WERI-Rb-1 (cell line): ENCODE results near the gene TTC7B.

Experiments
- DNase-seq: peaks from one replicate; pipeline ENCODE4 v3.0.0-alpha.2; 2020
- H3K27ac ChIP-seq: fragments of 250-450 bp; sonication (Bioruptor Pico); 2 replicates; pipeline ENCODE4 v1.5.1; 2020; ENCODE audit warnings: mild to moderate bottlenecking, moderate library complexity
- H3K27me3 ChIP-seq: fragments of 250-450 bp; sonication (Bioruptor Pico); 2 replicates; pipeline ENCODE4 v1.5.1; 2021; ENCODE audit warnings: mild to moderate bottlenecking, low read depth, moderate library complexity; ENCODE audit not compliant: insufficient read depth, severe bottlenecking
- H3K36me3 ChIP-seq: fragments of 250-450 bp; sonication (Bioruptor Pico); 2 replicates; pipeline ENCODE4 v1.5.1; 2020; ENCODE audit warnings: mild to moderate bottlenecking, moderate library complexity
- H3K4me3 ChIP-seq: 2 replicates; pipeline ENCODE4 v1.5.1; 2011; ENCODE audit warnings: low read depth, mild to moderate bottlenecking, control low read depth, low read length
- H3K9me3 ChIP-seq: fragments of 250-450 bp; sonication (Bioruptor Pico); 2 replicates; pipeline ENCODE4 v1.5.1; 2021; ENCODE audit warnings: mild to moderate bottlenecking, moderate library complexity; ENCODE audit not compliant: severe bottlenecking
- TF ChIP-seq, protein P1 (sequence below): IDR thresholded peaks from 2 replicates; pipeline ENCODE4 v1.5.1; 2011; ENCODE audit warnings: low read depth, mild to moderate bottlenecking, control low read depth, inconsistent platforms, low read length

Gene TTC7B

DNA sequence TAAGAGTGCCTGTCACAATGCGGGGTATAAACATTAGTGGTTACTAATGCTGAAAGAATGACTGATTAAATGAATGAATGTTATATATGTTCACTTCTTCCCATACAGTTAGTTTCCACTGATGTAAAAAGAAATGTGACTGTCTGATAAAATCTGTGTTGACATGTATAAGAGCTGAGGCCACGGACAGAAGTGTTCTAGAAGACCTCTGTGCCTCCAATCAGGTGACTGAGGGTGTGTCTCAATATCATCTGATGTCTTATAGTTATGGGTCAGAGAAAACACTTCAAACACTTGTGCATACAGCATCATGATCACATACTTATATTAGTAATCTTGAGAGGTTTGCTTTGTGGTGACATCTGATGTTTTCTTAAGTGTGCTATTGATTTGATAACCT, 183.4 kb downstream of the TTC7B start:
- Histone ChIP-seq H3K27me3 (no peaks in the 10 kb centered on the region), H3K27ac (no peak overlapping the region), H3K36me3 (peaks cover 23% of the 10 kb centered on the region), H3K9me3 (no peaks in the 10 kb centered on the region), H3K4me3 (no peak overlapping the region)
- TF ChIP-seq, protein P1, sequence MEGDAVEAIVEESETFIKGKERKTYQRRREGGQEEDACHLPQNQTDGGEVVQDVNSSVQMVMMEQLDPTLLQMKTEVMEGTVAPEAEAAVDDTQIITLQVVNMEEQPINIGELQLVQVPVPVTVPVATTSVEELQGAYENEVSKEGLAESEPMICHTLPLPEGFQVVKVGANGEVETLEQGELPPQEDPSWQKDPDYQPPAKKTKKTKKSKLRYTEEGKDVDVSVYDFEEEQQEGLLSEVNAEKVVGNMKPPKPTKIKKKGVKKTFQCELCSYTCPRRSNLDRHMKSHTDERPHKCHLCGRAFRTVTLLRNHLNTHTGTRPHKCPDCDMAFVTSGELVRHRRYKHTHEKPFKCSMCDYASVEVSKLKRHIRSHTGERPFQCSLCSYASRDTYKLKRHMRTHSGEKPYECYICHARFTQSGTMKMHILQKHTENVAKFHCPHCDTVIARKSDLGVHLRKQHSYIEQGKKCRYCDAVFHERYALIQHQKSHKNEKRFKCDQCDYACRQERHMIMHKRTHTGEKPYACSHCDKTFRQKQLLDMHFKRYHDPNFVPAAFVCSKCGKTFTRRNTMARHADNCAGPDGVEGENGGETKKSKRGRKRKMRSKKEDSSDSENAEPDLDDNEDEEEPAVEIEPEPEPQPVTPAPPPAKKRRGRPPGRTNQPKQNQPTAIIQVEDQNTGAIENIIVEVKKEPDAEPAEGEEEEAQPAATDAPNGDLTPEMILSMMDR = no peak
- no peak for DNase-seq

DNA sequence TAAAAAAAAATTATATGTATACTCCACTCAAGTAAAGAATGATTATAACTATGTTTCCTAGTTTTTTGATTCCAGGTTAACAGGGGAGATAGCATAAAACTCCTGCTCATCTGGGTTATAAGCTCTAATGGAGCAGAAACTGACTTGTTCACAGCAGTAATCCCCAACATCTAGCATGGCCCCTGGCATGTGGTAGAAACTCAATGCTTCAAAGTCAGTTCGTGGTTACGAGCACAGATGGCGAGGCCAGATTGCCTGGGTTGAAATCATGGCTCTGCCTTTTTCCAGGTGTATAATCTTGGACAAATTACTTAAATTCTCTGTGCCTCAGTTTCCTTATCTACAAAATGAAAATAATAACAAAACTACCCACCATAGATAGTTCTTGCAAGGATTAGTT, 183.8 kb downstream of the TTC7B start:
- peak; percentile 31 for DNase-seq
- H3K27ac ChIP-seq = no peak overlapping the region
- H3K9me3 ChIP-seq = no peaks in the 10 kb centered on the region
- no peak overlapping the region for H3K4me3 ChIP-seq
- TF ChIP-seq, protein P1 = no peak
- H3K36me3 ChIP-seq = peaks cover 19% of the 10 kb centered on the region
- no peaks in the 10 kb centered on the region for H3K27me3 ChIP-seq

DNA sequence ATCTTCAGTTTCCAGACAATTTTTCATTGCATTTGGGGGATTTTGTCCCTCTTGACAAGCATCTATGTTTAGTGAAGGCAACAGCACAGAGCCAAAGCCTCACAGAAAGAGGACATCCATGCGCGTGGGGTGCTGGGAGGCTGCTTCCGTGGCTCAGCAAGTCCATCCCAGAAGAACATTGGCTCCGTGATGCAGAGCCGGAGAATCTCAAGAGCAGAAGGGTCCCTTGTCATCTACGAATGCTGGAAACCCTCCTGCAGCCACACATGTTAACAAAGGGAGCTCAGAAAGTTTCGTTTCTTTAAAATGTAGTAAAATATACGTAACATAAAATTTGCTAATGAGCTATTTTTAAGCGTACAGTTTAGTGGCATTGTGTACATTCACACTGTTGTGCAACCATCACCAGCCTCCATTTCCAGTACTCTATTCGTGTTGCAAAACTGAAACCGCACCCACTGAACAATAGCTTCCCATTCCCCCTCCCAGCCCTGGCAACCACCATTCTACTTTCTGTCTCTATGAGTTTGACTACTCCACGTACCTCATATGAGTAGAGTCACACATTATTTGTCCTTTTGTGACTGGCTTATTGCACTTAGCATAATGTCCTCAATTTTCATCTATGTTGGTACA, 185.9 kb downstream of the TTC7B start:
- H3K4me3 ChIP-seq = no peak overlapping the region
- H3K9me3 ChIP-seq = no peaks in the 10 kb centered on the region
- TF ChIP-seq, protein P1 = no peak
- H3K27me3 ChIP-seq = no peaks in the 10 kb centered on the region
- H3K36me3 ChIP-seq = peaks cover 14% of the 10 kb centered on the region
- no peak overlapping the region for H3K27ac ChIP-seq
- no peak for DNase-seq

DNA sequence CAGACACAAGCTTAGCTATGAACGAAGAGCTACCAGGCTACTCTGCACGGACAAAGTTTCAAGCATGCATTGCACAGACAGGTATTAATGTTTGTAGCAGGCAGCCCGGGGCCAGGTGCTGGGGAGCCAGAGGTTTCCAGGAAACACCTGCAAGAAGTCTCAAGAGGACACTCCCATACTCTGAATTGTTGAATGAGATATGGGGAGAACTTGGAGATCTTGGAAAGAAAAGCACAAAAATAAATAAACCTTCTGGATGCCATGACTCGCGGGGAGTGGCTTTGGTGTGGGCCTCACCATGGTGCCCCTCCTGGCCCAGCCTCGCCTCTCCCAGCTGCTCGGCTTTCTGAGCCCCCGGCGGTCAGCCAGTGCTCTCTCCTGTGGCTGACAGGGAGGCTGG, 186.8 kb downstream of the TTC7B start:
- no peaks in the 10 kb centered on the region for H3K27me3 ChIP-seq
- TF ChIP-seq, protein P1 = no peak
- no peak overlapping the region for H3K27ac ChIP-seq
- H3K36me3 ChIP-seq = peaks cover 12% of the 10 kb centered on the region
- DNase-seq = no peak
- H3K9me3 ChIP-seq = no peaks in the 10 kb centered on the region
- H3K4me3 ChIP-seq = no peak overlapping the region

DNA sequence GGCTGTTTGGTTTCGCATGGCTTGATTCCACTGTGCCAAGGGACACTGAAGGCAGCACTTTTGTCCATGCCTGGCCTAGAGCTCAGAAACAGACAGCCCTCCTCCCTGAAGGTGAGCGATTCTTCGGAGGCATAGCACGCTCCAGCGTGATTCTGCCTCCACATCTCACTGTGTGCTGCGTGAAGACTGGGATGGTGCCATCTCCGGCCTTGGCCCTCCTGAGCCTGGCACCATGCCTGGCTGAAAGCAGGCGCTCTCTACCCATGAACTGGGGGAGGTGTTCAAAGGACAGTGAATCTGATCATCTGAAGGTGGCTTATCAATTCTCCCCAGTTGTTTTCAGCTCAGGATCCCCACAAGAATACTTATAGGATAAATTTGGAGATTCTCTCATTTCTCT, 187.4 kb downstream of the TTC7B start:
- DNase-seq = no peak
- H3K9me3 ChIP-seq = no peaks in the 10 kb centered on the region

More for the DNA sequence above, 187.4 kb downstream of the TTC7B start:
- H3K36me3 ChIP-seq = peaks cover 12% of the 10 kb centered on the region
- no peak overlapping the region for H3K4me3 ChIP-seq
- TF ChIP-seq, protein P1 = no peak
- no peak overlapping the region for H3K27ac ChIP-seq
- H3K27me3 ChIP-seq = no peaks in the 10 kb centered on the region
